AG04450 (cell line): ENCODE data around the gene SCO2. TPM values are rescaled to one million over a fixed set of nuclear protein-coding genes. Genes with fewer than 3 reads are reported as not detected.

ENCODE experiments used
- CTCF ChIA-PET: fragments of 300-600, 350-600 bp; formaldehyde crosslinking; extraction: SDS; loops from one replicate; lab custom pipeline; 2022; ENCODE audit warnings: antibody characterized with exemption, inconsistent platforms; lab: Charles Lee
- POLR2A ChIA-PET: fragments of 350-600 bp; formaldehyde crosslinking; extraction: SDS; loops from one replicate; lab custom pipeline; 2021; ENCODE audit warnings: antibody characterized with exemption, inconsistent platforms; lab: Yijun Ruan, JAX
- DNase-seq: peaks from one replicate; pipeline ENCODE4 v3.0.0-alpha.2; 2011; ENCODE audit warnings: low read depth, low spot score
- H3K27ac ChIP-seq: one replicate; pipeline ENCODE4 v1.5.1; 2012; ENCODE audit warnings: low read depth, low read length, control low read depth
- H3K27me3 ChIP-seq: one replicate; pipeline ENCODE4 v1.6.0; 2012; ENCODE audit warnings: low read length; ENCODE audit not compliant: control insufficient read depth, insufficient read depth
- H3K4me3 ChIP-seq: 2 replicates; pipeline ENCODE4 v1.5.1; 2011; ENCODE audit warnings: mild to moderate bottlenecking, low read depth, low read length, control low read depth
- H3K9me3 ChIP-seq: 2 replicates; pipeline ENCODE4 v1.5.1; 2012; ENCODE audit warnings: low read length; ENCODE audit not compliant: control insufficient read depth, insufficient read depth
- polyA plus RNA-seq: library from polyadenylated mRNA; depleted of rRNA; stranded (reverse); fragments of >200 nt; gene quantifications from 2 replicates; pipeline ENCODE4 v1.2.3, GENCODE V29; 2011
- TF ChIP-seq, protein P1 (sequence below): IDR thresholded peaks from 2 replicates; pipeline ENCODE4 v1.5.1; 2011; ENCODE audit warnings: low read depth, low read length, control low read depth, inconsistent platforms

SCO2 gene
- polyA plus RNA-seq, 1 experiment: 0.15 TPM

DNA sequence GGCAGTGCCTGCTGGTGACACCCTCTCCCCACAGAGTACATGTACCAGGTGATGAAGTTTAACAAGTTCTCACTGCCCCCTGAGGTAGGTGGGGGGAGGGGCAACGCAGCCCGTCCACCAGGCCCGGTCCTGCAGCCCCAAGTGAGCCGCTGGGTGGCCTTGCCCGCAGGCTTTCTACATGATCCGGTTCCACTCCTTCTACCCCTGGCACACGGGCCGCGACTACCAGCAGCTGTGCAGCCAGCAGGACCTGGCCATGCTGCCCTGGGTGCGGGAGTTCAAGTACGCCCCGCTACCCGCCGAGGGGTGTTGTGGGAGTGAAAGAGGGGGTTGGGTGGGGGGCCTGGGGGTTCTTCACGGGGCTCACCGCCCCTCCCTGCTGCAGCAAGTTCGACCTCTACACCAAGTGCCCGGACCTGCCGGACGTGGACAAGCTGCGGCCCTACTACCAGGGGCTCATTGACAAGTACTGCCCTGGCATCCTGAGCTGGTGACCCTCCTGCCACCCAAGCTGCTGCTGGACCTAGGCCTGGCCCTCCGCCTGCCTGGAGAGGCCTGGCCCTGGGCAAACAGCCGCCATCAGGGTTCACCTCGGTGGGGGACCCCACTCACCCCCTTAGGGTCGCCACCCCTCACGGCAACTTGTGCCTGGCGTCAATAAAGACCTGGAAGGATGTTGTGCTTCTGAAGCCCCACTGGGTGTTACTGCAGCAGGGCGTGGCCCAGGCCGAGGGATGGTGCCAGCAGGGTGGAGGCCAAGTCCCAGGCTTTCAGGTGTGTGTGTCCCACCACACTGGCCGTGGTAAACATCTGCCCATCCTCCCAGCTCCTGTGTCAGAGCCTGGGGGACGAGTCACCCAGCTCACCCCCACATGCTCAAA lies 35.8 kb downstream of the SCO2 start:
- Histone ChIP-seq H3K27me3 (peaks cover 2% of the 10 kb centered on the region), H3K9me3 (no peaks in the 10 kb centered on the region; the same call in 1 of the 2 replicates), H3K4me3 (no peak overlapping the region), H3K27ac (no peak overlapping the region)
- POLR2A ChIA-PET: no interaction called here
- CTCF ChIA-PET: no interaction called here
- TF ChIP-seq, protein P1, sequence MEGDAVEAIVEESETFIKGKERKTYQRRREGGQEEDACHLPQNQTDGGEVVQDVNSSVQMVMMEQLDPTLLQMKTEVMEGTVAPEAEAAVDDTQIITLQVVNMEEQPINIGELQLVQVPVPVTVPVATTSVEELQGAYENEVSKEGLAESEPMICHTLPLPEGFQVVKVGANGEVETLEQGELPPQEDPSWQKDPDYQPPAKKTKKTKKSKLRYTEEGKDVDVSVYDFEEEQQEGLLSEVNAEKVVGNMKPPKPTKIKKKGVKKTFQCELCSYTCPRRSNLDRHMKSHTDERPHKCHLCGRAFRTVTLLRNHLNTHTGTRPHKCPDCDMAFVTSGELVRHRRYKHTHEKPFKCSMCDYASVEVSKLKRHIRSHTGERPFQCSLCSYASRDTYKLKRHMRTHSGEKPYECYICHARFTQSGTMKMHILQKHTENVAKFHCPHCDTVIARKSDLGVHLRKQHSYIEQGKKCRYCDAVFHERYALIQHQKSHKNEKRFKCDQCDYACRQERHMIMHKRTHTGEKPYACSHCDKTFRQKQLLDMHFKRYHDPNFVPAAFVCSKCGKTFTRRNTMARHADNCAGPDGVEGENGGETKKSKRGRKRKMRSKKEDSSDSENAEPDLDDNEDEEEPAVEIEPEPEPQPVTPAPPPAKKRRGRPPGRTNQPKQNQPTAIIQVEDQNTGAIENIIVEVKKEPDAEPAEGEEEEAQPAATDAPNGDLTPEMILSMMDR: no peak
- no peak for DNase-seq

- H3K27ac ChIP-seq: no peak overlapping the region
- ChIA-PET POLR2A (no interaction called here), CTCF (no interaction called here)
- H3K27me3 ChIP-seq: peaks cover 2% of the 10 kb centered on the region
- no peak overlapping the region for H3K4me3 ChIP-seq
- no peak for DNase-seq
- no peaks in the 10 kb centered on the region; the same call in 1 of the 2 replicates for H3K9me3 ChIP-seq
- TF ChIP-seq, protein P1: no peak
Measured at GRCh38 chr22:50488886-50489285, 36.5 kb downstream of the SCO2 start.

- H3K27me3 ChIP-seq: peaks cover 2% of the 10 kb centered on the region
- H3K9me3 ChIP-seq: no peaks in the 10 kb centered on the region; the same call in 1 of the 2 replicates
- H3K27ac ChIP-seq: no peak overlapping the region
- TF ChIP-seq, protein P1: no peak
- no peak for DNase-seq
- no peak overlapping the region for H3K4me3 ChIP-seq
- POLR2A ChIA-PET: no interaction called here
- CTCF ChIA-PET: no interaction called here
Measured at GRCh38 chr22:50488006-50488677, 37.3 kb downstream of the SCO2 start.

- ChIA-PET CTCF (no interaction called here), POLR2A (no interaction called here)
- no peak for DNase-seq
- Histone ChIP-seq H3K27ac (no peak overlapping the region), H3K4me3 (no peak overlapping the region), H3K9me3 (peaks cover under 1% of the 10 kb centered on the region; the same call in 1 of the 2 replicates), H3K27me3 (peaks cover 2% of the 10 kb centered on the region)
- TF ChIP-seq, protein P1: no peak
Measured at GRCh38 chr22:50487290-50488005, 38.0 kb downstream of the SCO2 start.
